Activated T-cell treated with anti-CD3 and anti-CD28 coated beads, Interleukin-2, amount 50 U/mL, for 24 hours (primary cell): ENCODE data around the gene BMAL1.

ENCODE experiments used
- DNase-seq: peaks from one replicate; pipeline ENCODE4 v3.0.0-alpha.2; 2020
- H3K27ac Mint-ChIP-seq: 2 replicates; pipeline ENCODE4 v1.8.0; 2020; ENCODE audit warnings: mild to moderate bottlenecking, mixed read lengths
- H3K27me3 Mint-ChIP-seq: 2 replicates; pipeline ENCODE4 v1.8.0; 2020; ENCODE audit warnings: mixed read lengths
- H3K36me3 Mint-ChIP-seq: 2 replicates; pipeline ENCODE4 v1.8.0; 2020; ENCODE audit warnings: low read depth, mixed read lengths
- H3K4me1 Mint-ChIP-seq: 2 replicates; pipeline ENCODE4 v1.8.0; 2020; ENCODE audit warnings: low read depth, mixed read lengths
- H3K4me3 Mint-ChIP-seq: 2 replicates; pipeline ENCODE4 v1.8.0; 2020; ENCODE audit warnings: mild to moderate bottlenecking, moderate library complexity, mixed read lengths
- H3K9me3 Mint-ChIP-seq: 2 replicates; pipeline ENCODE4 v1.8.0; 2020; ENCODE audit warnings: mixed read lengths

The BMAL1 gene

DNA sequence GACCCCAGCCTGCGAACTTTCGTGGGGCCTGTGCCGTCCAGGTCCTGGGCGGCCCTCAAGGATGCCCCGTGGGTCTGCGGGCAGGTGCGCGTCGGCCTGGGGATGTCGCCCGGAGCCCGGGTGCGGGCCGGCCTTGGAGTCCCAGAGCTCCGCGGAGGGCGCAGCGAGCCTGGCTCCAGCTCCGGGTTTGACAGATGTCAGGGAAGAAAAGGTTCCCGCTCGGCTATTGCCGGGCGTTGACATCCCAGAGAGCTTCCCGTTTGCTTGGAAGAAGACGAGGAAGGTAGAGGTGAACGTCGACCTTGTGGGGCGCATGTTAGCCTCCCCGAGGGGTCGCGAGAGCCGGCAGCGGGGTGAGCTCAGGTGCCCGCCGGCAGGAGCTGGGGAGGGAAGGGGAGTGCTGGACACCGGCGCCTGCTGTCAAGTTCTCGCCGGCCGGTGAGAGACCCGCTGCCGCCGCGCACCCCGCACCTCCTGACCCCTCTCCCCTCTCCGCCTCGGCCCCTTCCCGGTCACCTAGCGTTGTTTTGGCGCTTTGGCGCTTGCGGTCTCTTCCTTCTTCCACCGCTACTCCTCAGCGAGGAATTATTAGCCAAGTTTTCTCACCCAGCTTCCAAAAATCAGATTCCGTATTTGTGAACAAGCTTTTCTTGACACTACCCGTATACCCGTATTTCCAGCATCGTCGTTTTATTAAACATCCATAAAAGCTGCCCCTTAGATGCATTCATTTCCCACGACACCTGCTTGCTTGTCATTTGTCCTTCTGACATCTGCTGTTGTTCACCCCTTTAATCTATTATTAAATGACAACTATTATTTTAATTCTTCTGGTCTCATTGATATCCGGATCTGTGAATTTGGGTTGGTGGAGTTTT is 1.3 kb downstream of the BMAL1 start:
- Mint-ChIP-seq H3K27ac (peak overlapping the region; percentile 83), H3K27me3 (peaks cover 6% of the 10 kb centered on the region), H3K36me3 (peaks cover 8% of the 10 kb centered on the region), H3K9me3 (no peaks in the 10 kb centered on the region), H3K4me3 (peak overlapping the region; percentile 86), H3K4me1 (peaks cover 67% of the 10 kb centered on the region)
- no peak for DNase-seq

- Mint-ChIP-seq H3K9me3 (no peaks in the 10 kb centered on the region), H3K4me1 (peaks cover 70% of the 10 kb centered on the region), H3K4me3 (peak overlapping the region; percentile 86), H3K27ac (peak overlapping the region; percentile 83), H3K27me3 (peaks cover 3% of the 10 kb centered on the region), H3K36me3 (peaks cover 8% of the 10 kb centered on the region)
- DNase-seq: no peak
These were observed 1.9 kb downstream of the BMAL1 start for GRCh38 chr11:13279487-13279834.

GRCh38 chr11:13280092-13280722 is 2.6 kb downstream of the BMAL1 start:
- DNase-seq: no peak
- no peaks in the 10 kb centered on the region for H3K9me3 Mint-ChIP-seq
- peak overlapping the region; percentile 53 for H3K27ac Mint-ChIP-seq
- peaks cover 2% of the 10 kb centered on the region for H3K27me3 Mint-ChIP-seq
- H3K4me3 Mint-ChIP-seq: peak overlapping the region; percentile 86
- H3K4me1 Mint-ChIP-seq: peaks cover 77% of the 10 kb centered on the region
- H3K36me3 Mint-ChIP-seq: peaks cover 8% of the 10 kb centered on the region

DNA sequence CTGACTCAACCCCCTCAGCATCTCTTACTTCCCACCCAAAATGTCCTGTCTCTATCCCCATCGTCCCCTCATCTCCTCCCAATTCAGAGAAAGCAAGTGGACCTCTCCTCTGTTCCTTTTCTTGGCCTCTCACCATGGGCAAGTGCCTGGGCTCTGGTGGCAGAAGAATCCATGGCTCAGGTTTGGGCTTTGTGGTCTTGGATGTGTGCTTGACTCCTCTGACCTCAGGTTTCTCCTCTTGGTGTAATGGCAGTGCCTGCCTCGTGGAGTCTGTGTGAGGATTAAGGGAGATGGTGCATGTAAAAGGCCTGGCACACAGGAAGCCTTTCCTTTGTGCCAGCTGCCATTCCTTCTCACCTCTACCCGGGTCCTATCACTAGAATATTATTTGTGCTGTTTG is 3.2 kb downstream of the BMAL1 start:
- no peak for DNase-seq
- peak overlapping the region; percentile 53 for H3K27ac Mint-ChIP-seq
- no peaks in the 10 kb centered on the region for H3K9me3 Mint-ChIP-seq
- H3K36me3 Mint-ChIP-seq: peaks cover 8% of the 10 kb centered on the region
- no peaks in the 10 kb centered on the region for H3K27me3 Mint-ChIP-seq
- peaks cover 80% of the 10 kb centered on the region for H3K4me1 Mint-ChIP-seq
- no peak overlapping the region for H3K4me3 Mint-ChIP-seq

- no peaks in the 10 kb centered on the region for H3K27me3 Mint-ChIP-seq
- no peak for DNase-seq
- peaks cover 93% of the 10 kb centered on the region for H3K4me1 Mint-ChIP-seq
- peaks cover 3% of the 10 kb centered on the region for H3K36me3 Mint-ChIP-seq
- no peak overlapping the region for H3K4me3 Mint-ChIP-seq
- H3K27ac Mint-ChIP-seq: no peak overlapping the region
- H3K9me3 Mint-ChIP-seq: no peaks in the 10 kb centered on the region
These were observed 6.0 kb downstream of the BMAL1 start for GRCh38 chr11:13283636-13284035.

GRCh38 chr11:13284776-13285588 is 7.4 kb downstream of the BMAL1 start:
- no peak overlapping the region for H3K4me3 Mint-ChIP-seq
- no peak for DNase-seq

DNA sequence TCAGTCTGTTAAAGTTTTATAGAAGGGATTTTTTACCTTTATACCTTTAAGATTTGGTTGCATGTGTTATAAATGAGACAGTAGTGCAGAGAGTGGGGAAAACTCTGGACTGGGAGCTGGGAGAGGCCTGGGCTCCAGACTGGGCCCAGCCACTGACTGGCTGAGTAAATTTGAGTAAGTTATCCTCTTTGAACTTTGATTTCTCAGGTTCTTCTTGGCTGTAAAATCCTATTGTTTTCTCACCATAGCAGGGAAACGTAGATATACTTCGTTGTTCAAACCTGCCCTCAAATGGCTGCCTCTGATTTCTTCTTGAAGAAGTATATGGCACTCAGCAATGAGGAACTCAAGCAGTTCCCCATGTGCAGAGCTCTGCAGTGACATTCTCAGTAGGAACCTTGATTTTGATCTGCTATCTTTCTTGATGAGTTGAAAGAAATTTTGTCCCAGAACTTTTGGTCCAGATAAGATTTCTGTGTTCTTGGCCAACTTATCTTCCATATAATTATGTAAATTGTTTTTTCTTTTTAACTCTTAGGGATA is 8.8 kb downstream of the BMAL1 start:
- Mint-ChIP-seq H3K27ac (peak overlapping the region; percentile 88), H3K27me3 (no peaks in the 10 kb centered on the region), H3K36me3 (peaks cover 3% of the 10 kb centered on the region), H3K4me3 (no peak overlapping the region), H3K9me3 (no peaks in the 10 kb centered on the region), H3K4me1 (peaks cover 94% of the 10 kb centered on the region)
- DNase-seq: no peak

More at GRCh38 chr11:13284776-13285588, 7.4 kb downstream of the BMAL1 start:
- Mint-ChIP-seq H3K9me3 (no peaks in the 10 kb centered on the region), H3K4me1 (peaks cover 95% of the 10 kb centered on the region), H3K36me3 (peaks cover 2% of the 10 kb centered on the region), H3K27me3 (no peaks in the 10 kb centered on the region), H3K27ac (peak overlapping the region; percentile 58)

- H3K36me3 Mint-ChIP-seq: peaks cover 3% of the 10 kb centered on the region
These were observed 9.4 kb downstream of the BMAL1 start for GRCh38 chr11:13287036-13287435.

DNA sequence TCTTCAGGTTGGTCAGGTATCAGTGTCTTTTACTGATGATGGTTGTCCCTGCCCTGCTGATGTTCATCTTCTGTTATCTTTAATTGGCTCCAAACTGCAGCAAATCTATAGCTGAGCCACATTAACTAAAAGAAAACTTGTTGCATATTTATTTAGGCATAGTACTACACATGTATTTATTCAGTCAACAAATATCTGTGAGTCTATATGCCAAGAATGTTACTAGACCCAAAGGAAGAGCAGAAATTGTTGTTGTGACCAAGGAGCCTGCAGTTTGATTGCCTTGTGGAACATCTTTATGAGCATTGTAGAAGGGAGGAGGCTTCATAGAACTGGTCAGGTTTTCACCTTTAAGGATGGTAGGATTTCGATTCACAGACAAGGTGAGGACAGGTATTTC is 10.1 kb downstream of the BMAL1 start:
- no peaks in the 10 kb centered on the region for H3K27me3 Mint-ChIP-seq
- H3K9me3 Mint-ChIP-seq: no peaks in the 10 kb centered on the region
- DNase-seq: no peak
- H3K27ac Mint-ChIP-seq: peak overlapping the region; percentile 88
- no peak overlapping the region for H3K4me3 Mint-ChIP-seq
- peaks cover 90% of the 10 kb centered on the region for H3K4me1 Mint-ChIP-seq
- peaks cover 3% of the 10 kb centered on the region for H3K36me3 Mint-ChIP-seq

More at GRCh38 chr11:13287036-13287435, 9.4 kb downstream of the BMAL1 start:
- Mint-ChIP-seq H3K27ac (peak overlapping the region; percentile 88), H3K9me3 (no peaks in the 10 kb centered on the region), H3K27me3 (no peaks in the 10 kb centered on the region), H3K4me3 (no peak overlapping the region), H3K4me1 (peaks cover 94% of the 10 kb centered on the region)
- DNase-seq: no peak

GRCh38 chr11:13288375-13289029 is 10.9 kb downstream of the BMAL1 start:
- H3K36me3 Mint-ChIP-seq: peaks cover 3% of the 10 kb centered on the region
- peak overlapping the region; percentile 88 for H3K27ac Mint-ChIP-seq
- no peaks in the 10 kb centered on the region for H3K27me3 Mint-ChIP-seq
- H3K9me3 Mint-ChIP-seq: no peaks in the 10 kb centered on the region
- peak overlapping the region; percentile 28 for H3K4me3 Mint-ChIP-seq
- peaks cover 90% of the 10 kb centered on the region for H3K4me1 Mint-ChIP-seq
- no peak for DNase-seq

DNA sequence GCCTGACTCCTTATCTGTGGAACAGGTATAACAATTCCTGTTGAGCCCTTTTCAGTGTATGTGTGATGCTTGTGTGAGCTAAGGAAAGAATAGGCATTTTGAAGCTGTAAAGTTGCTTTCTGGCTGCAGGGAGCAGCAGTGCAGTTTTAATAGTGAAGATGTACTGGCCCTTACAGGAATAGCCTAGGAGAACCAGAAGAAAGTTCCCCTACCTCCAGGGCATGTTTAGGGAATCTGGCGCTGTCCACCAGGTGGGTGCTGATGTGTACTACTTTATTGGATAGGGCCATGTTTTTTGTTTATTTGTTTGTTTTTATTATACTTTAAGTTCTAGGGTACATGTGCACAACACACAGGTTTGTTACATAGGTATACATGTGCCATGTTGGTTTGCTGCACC is 11.5 kb downstream of the BMAL1 start:
- H3K4me3 Mint-ChIP-seq: no peak overlapping the region

DNA sequence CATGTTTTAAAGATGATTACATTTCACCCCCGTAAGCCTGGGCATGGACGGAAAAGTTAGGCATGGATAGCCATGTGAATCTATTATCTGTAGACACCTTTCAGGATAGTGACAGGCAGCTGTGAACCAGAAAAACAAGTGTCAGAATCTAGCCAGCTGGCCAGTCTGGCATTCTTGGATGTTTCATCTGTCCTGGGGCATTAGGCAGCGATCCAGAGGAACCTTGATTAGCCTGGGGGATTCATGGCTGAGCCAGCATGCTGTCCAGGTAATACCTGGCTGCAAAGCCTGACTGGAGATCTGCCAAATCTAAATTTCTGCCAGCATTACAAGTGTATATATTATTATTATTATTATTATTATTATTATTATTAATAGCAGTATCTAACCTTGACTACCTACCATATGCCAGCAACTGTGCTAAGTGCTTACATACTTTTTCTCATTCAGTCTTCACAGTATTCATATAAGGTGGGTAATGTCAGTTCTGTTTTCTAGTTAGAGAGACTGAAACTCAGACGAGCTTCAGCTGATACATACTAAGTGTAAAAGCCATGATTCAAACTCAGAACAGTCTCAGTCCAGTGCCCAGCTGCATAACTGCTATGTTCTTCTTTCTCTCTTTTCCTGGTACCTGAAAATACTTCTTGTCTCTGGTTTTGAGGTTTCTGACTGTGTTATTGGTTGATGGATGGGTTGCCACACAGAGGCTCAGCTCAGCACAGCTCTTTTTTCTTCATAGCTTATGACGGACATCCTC is 12.8 kb downstream of the BMAL1 start:
- peaks cover 93% of the 10 kb centered on the region for H3K4me1 Mint-ChIP-seq
- H3K36me3 Mint-ChIP-seq: peaks cover 3% of the 10 kb centered on the region
- no peak overlapping the region for H3K4me3 Mint-ChIP-seq
- H3K9me3 Mint-ChIP-seq: no peaks in the 10 kb centered on the region
- no peaks in the 10 kb centered on the region for H3K27me3 Mint-ChIP-seq
- no peak for DNase-seq
- H3K27ac Mint-ChIP-seq: peak overlapping the region; percentile 34

More for the DNA sequence above, 11.5 kb downstream of the BMAL1 start:
- no peak for DNase-seq
- H3K27me3 Mint-ChIP-seq: no peaks in the 10 kb centered on the region
- no peaks in the 10 kb centered on the region for H3K9me3 Mint-ChIP-seq
- peak overlapping the region; percentile 88 for H3K27ac Mint-ChIP-seq
- H3K36me3 Mint-ChIP-seq: peaks cover 3% of the 10 kb centered on the region
- H3K4me1 Mint-ChIP-seq: peaks cover 92% of the 10 kb centered on the region

- no peak for DNase-seq
- Mint-ChIP-seq H3K9me3 (no peaks in the 10 kb centered on the region), H3K27ac (no peak overlapping the region), H3K36me3 (peaks cover 3% of the 10 kb centered on the region), H3K4me3 (no peak overlapping the region), H3K27me3 (no peaks in the 10 kb centered on the region), H3K4me1 (peaks cover 94% of the 10 kb centered on the region)
These were observed 13.8 kb downstream of the BMAL1 start for GRCh38 chr11:13291361-13291760.
